ENCODE results near the gene CNOT8.

DNA sequence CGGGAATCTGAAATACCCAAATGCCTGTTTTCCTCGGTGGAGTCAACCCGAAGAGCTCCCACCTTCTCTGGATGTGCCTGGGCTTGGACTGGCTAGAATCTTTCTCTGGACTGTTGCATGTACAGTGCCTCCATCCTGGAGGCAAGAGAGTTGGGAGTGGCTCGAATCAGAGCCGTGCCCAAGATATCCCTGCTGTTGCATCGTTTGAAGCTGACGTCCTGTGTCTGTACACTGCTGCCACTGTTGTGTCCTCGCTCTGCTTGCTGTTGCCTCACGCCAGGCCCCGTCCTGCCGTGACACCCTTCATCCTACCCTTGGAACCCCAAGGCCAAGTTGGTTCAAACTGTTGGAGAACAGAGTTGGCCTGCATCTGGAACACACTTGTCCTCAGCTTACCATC is 43.4 kb upstream of the CNOT8 start:
- TF ChIP-seq, protein P1, sequence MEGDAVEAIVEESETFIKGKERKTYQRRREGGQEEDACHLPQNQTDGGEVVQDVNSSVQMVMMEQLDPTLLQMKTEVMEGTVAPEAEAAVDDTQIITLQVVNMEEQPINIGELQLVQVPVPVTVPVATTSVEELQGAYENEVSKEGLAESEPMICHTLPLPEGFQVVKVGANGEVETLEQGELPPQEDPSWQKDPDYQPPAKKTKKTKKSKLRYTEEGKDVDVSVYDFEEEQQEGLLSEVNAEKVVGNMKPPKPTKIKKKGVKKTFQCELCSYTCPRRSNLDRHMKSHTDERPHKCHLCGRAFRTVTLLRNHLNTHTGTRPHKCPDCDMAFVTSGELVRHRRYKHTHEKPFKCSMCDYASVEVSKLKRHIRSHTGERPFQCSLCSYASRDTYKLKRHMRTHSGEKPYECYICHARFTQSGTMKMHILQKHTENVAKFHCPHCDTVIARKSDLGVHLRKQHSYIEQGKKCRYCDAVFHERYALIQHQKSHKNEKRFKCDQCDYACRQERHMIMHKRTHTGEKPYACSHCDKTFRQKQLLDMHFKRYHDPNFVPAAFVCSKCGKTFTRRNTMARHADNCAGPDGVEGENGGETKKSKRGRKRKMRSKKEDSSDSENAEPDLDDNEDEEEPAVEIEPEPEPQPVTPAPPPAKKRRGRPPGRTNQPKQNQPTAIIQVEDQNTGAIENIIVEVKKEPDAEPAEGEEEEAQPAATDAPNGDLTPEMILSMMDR (IDR thresholded peaks at IDR 0.05; ENCODE audit: low read depth, low read length, poor library complexity, severe bottlenecking): no peak
- TF ChIP-seq EZH2phosphoT487 (IDR thresholded peaks at IDR 0.05; ENCODE audit: borderline replicate concordance, low read length): no peak
